D721Med (cell line): Measurements from ENCODE around the gene LRP1B.

Source experiments
- DNase-seq: peaks from one replicate; pipeline ENCODE4 v3.0.0; 2011; ENCODE audit warnings: low spot score; ENCODE audit not compliant: insufficient read length
- FAIRE-seq: peaks from 2 replicates; lab custom pipeline; 2011; peaks lifted over from hg19 to GRCh38; lab: Jason Lieb, UNC
- TF ChIP-seq, protein P1 (sequence below): IDR thresholded peaks from 2 replicates; pipeline ENCODE4 v1.5.1; 2012; ENCODE audit warnings: mild to moderate bottlenecking, control low read depth; ENCODE audit not compliant: insufficient read depth; ENCODE audit errors: missing control alignments

The LRP1B gene

DNA sequence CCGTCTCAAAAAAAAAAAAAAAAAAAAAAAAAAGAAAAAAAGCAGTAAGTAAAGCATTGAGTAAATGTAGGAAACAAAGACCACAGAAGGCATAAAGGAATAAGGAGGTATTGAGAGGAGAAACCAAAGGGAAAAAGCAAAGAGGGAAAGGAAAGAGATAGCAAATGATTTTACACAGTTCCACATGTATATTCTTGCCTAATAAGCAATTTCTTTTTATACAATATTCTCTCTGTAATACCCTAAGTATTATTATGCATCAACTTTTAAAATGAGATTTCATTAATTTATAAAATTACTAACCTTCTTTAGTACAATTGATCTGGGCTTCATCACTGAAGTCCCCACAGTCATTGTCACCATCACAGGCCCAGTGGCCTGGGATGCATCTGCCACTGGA lies 1180.9 kb downstream of the LRP1B start:
- TF ChIP-seq, protein P1, sequence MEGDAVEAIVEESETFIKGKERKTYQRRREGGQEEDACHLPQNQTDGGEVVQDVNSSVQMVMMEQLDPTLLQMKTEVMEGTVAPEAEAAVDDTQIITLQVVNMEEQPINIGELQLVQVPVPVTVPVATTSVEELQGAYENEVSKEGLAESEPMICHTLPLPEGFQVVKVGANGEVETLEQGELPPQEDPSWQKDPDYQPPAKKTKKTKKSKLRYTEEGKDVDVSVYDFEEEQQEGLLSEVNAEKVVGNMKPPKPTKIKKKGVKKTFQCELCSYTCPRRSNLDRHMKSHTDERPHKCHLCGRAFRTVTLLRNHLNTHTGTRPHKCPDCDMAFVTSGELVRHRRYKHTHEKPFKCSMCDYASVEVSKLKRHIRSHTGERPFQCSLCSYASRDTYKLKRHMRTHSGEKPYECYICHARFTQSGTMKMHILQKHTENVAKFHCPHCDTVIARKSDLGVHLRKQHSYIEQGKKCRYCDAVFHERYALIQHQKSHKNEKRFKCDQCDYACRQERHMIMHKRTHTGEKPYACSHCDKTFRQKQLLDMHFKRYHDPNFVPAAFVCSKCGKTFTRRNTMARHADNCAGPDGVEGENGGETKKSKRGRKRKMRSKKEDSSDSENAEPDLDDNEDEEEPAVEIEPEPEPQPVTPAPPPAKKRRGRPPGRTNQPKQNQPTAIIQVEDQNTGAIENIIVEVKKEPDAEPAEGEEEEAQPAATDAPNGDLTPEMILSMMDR = no peak
- no peak for DNase-seq
- FAIRE-seq = no peak

DNA sequence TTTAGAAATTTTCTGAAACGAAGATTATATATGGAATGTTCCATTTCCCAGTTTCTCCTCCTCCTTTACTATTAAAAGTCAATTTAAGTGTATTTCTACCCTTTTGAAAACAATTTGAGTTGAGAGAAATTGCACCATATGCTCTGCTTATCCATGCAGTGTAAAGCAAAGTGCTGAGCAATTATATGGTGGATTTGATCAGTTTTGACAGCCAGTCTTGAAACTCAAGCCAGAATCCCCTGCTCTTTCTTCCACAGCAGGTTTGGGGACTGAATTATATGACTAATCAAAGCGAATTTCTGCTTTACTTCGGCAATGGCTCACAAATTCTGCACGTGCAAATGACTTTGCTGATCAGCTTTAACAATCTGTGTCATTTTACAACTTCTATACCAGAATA lies 1183.6 kb downstream of the LRP1B start:
- TF ChIP-seq, protein P1 = no peak
- no peak for FAIRE-seq
- DNase-seq = no peak

DNA sequence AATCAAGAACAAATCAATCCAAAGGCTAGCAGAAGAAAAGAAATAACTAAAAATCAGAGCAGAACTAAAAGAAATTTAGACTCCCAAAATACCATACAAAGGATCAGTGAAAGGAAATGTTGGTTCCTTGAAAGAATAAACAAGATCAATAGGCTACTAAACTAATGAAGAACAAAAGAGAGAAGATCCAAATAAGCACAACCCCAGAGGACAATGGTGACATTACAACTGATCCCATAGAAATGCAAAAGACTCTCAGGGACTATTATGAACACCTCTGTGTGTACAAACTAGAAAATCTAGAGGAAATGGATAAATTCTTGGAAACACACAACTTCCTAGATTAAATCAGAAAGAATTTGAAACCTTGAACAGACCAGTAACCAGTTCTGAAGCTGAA lies 1186.9 kb downstream of the LRP1B start:
- FAIRE-seq = no peak
- TF ChIP-seq, protein P1 = no peak
- DNase-seq = no peak

DNA sequence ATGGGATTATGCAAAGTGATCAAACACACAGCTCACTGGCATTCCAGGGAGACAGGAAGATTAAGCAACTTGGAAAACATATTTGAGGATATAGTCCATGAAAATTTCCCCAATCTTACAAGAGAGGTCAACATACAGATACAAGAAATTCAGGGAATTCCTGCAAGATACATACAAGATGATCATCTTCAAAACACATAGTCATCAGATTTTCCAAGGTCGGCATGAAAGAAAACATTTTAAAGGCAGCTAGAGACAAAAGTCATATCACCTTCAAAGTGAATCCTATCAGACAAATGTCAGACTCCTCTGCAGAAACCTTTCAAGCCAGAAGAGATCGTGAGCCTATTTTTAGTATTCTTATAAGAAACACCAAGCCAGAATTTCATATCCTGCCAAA lies 1188.5 kb downstream of the LRP1B start:
- TF ChIP-seq, protein P1 = no peak
- no peak for DNase-seq
- no peak for FAIRE-seq

DNA sequence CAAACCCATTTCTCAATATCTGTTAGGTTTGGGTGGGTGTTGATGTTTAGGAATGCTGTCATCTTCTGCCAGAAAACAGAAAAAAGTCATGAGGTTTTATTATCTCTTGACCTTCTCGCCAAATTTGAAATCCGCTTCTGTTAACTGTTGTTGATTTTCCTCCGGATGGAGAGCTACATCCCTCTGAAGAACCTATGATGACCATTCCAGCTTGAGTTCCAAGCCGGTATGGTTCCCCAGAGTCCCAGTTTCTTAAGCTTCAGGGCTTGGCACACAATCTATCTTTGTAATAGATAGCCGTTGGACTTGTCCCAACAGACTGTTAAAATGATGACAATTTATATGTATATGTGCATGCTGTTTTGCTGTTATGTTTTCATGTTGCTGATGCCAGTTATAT lies 1201.0 kb downstream of the LRP1B start:
- TF ChIP-seq, protein P1 = no peak
- no peak for FAIRE-seq
- no peak for DNase-seq

DNA sequence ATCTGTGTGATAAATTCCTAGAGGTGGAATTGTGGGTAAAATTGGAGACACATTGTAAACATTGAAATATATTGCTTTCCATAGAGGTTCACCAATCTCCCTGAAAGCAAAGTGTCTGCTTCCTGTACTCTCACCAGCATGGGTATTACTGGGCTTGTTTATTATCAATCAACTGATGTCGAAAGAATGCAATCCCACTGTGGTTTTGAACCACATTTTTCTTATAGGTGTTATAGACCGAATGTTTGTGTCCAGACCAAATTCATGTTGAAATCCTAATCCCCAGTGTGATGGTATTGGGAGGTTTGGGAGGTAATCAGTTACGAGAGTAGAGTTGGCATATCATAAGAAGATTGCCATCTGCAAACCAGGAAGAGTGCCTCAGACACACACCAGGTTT lies 1212.4 kb downstream of the LRP1B start:
- DNase-seq (no peak), FAIRE-seq (no peak)
- TF ChIP-seq, protein P1 = no peak

DNA sequence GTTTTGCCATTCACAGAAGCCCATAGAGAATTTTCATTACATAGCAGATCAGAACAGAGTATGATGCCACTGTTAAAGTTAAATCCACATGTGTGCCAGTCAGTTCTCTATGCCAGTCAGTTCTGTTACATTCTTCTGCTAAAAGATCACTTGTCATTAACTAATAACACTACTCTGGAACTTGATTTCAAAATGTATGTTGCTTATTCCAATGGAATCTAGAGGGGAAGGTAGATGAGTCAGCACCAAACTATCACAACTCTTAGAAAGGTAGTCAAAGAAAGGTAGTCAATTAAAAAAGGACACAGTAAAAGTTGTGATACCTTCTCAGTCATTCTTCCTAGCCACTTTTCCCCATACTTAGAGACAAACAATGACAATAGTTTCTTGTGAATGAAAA lies 1214.4 kb downstream of the LRP1B start:
- TF ChIP-seq, protein P1 = no peak
- no peak for FAIRE-seq
- no peak for DNase-seq
